ENCODE data around the gene CASP12.
"Not testable (repeated sequence)": the region's sequence is repeated elsewhere in the genome, so short reads cannot be mapped to it uniquely, and the experiment has no call there.

The CASP12 gene

DNA sequence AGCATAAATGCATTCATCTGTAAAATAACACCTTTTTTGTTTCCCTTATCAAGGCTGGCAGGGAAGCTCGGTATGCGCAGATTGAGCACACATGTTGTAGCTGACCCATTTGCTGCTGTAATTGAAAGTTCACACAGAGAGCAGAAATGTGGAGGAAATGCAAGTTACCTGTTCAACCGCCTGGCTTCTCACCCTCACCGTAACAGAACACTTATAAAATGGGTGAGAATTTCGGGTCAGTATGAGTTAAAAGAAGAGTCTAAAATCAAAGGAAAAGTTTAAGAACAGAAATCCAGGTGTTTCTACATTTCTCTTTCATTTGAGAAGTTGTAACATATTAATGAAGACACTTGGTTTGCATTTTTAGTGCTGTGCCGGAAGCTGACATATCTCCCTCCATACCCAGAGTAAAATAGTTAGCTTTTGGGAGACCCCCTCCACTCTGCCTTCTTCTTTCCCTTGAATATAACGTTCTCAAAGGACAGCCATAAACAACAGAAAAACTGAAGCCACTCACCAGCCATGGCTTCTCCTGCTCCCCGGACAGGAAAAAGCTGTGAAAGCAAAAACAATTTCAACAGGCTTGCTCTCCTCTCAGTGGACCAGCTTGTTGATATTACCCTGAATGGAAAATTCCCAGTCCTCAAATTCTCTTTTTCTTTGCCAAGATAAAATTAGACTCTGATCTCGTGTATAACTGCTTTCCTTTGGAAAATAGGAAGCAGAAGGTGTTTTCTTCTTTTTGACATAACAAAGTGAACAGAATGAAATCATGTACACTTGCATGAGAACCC lies at the start of gene CASP12:
TSS of gene CASP12 (minus strand) at position 570 of the 794 bp plus-strand sequence.
- DNase-seq = no peak

DNA sequence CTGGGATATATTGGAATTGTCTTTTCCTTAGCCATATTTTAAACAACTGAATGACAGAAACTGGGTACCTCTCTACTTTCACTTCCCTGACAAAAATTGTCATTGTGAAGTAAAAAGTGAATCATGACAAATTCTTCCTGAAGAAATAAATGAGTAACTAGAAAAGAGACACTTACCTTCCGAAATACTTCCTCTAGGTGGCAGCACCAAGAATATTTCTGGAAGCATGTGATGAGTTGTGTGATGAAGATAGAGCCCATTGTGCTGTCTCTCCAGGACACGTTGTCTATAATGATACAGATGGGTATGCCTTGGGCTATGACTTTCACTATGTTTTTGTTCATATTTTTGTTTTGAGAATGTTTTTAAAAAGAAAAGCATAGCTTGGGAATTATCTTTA lies 48.6 kb upstream of the CASP12 start:
- DNase-seq = peak; percentile 57

DNA sequence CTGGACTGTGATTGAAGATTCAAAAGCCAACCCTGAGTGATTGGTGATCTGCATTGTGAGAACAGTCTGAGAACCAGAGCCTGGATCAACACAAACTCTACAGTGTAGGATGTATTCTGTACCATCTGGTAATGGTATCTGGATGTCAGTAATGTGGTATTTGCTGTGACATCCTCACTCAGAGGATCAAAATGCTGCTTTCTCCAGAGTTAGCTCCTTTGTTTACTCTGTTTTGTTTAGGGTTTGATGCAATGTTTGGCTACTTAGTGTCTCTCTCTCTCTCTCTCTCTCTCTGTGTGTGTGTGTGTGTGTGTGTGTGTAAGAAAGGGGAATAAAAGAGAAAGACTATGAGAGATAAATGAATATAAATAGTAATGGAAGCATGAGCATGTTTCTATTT lies 45.8 kb upstream of the CASP12 start:
- DNase-seq = no peak

DNA sequence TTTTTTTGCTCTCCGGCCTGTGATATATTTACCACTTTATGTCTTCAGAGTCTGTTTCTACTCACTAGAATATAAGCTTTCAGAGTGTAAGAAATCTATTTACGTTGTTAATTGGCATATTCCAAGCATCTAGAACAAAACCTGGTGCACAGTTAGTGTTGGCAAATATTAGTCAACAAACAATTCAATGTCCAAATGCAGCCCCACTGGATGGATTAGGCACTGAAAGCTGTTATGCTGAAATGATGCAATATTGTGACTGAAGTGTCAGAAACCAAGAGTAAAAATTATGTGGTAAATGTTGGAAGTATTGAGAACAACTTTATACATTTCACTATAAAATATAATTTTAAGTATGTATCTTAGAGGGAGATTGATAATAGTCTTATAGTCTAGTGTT lies 45.3 kb upstream of the CASP12 start:
- no peak for DNase-seq

DNA sequence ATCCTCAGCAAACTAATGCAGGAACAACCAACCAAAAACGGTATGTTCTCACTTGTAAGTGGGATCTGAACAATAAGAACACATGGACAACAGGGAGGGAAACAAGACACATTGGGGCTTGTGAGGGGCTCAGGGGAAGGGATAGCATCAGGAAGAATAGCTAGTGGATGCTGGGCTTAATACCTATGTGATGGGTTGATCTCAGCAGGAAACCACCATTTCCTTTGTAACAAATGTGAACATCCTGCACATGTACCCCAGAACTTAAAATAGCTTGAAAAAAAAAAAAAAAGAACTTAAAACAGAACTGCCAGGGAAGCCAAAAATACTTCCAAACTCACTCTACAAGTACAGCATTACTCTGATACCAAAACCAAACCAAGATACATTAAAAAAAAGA lies 36.3 kb upstream of the CASP12 start:
- no peak for DNase-seq

DNA sequence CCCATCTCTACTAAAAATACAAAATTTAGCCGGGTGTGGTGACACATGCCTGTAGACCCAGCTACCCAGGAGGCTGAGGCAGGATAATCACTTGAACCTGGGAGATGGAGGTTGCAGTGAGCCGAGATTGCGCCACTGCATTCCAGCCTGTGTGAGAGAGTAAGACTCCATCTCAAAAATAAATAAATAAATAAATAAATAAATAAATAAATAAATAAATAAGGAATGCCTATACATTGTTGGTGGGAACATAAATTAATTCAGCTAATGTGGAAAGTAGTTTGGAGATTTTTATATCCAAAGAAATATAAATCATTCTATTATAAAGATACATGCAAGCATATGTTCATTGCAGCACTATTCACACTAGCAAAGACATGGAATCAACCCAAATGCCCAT lies 35.8 kb upstream of the CASP12 start:
- not testable (repeated sequence) for DNase-seq

DNA sequence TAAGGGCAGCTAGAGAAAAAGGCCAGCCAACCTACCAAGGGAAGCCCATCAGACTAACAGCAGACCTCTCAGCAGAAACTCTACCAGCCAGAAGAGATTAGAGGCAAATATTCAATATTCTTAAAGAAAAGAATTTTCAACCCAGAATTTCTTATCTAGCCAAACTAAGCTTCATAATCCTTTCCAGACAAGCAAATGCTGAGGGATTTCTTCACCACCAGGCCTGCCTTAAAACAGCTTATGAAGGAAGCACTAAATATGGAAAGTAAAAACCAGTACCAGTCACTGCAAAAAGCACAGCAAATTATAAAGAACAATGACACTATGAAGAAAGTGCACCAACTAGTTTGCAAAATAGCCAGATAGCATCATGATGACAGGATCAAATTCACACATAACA lies 30.6 kb upstream of the CASP12 start:
- DNase-seq = no peak

DNA sequence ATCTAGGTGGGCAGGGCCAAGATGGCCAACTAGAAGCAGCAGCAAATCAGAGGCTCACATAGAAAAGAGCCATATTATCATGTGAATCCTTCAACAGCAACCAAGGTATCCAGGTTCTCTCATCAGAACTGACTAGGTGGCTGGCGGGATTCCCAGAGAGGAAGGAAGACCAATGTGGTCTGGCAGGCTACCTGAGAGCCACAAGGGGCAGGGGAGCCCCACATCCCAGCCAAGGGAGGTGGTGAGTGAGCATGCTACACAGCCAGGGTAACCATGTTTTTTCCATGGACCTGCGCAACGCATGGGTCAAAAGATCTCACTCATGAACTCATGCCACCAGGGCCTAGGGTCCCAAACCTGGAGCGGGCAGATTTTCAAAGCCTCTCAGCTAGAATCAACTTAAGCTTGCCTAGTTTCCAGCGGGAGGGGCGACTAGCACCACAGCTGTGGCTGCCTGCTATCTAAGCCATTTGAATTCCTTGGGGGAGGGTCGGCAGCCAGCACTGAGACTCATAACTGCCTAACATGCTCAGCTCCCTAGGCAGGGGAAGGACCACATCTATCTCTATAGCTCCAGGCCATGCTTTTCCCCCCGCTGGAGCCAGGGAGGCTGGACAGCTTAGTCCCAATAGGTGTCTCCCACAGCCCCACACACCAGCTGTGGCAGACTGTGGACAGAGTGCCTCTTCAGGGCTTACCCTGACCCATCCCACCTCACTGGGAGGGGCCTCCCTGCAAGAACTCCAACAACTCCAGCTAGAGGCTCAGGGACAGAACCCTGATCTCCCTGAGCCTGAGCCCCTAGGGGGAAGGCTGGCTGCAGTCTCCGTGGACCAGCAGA lies 28.7 kb upstream of the CASP12 start:
- no peak for DNase-seq

DNA sequence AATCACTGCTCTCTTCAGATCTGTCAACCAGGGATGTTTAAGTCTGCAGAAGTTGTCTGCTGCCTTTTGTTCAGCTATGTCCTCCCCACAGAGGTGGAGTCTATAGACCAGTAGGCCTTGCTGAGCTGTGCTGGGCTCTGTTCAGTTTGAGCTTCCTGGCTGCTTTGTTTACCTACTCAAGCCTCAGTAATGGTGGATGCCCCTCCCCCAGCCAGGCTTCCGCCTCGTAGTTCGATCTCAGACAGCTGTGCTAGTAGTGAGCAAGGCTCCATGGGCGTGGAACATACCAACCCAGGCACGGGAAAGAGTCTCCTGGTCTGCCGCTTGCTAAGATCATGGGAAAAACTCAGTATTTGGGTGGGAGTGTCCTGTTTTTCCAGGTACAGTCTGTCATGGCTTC lies 27.6 kb upstream of the CASP12 start:
- DNase-seq = no peak

DNA sequence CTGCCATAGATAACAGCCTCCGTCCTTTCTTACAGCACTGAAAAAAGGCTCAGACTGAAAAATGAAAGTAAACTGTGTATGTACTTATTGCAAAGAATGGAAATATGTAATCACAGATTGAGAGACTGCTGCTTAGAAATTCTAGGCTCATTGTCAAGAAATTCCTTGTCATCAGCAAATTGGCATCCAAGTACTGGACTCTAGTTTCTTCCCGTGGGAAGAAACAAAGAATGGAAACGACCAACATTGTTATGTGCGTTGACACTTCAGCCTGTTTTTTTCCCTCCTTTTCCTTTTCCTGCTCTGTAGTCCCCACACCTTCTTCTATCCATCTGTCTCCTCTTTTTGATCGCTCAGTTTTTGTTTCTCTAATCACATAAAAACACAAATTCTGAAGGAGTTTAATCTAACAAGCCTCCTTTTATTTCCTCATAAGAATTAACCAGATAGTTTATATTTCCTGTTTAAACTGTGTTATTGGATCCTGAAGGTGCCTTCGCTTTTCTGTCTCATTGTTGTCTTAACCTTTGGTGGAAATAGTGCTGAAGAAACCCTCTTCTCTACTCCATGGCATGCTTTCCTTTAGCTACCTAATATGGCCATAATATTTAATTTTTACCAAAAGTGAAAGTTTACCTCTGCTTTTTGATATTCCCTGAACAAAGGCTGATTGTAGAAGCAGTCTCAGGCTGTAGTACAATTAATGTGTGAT lies 20.0 kb upstream of the CASP12 start:
- peak; percentile 76 for DNase-seq

DNA sequence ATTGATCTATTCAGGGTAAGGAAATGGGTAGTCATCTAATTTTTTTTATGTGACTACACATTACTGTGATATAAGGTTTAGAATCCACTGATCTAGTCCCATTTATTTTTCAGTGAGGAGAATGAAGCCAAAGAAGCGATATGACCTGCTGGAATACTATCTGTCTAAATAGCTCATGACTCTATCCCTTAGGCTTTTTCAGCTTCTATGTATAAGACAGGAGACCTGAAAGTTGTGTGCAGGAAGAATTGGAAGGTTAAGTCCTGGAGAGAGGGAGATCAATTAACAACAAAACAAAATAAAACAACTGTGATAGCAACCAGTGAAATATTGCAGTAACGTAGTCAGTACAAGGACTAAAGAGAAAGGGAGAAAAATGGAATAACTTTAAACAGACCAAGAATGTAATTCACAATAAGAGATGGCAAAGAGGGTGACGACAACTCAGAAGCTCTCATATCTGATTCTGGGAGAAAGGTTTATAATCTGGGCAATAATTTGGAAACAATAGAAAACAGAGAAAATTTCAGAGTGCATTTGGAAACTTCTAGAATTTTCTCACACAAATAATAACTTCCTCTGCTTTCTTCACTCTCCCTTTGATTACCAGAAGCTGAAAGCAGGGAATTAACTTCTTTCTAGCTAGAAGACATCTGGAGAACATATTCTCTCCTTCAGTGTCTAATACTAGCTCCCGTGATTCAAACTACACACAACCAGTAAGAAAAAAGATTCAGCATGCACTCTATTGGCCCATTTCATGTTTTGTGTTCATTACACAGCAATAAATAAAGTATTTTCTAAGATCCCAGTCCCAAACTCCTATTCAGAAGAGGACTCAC lies 19.2 kb upstream of the CASP12 start:
- no peak for DNase-seq

DNA sequence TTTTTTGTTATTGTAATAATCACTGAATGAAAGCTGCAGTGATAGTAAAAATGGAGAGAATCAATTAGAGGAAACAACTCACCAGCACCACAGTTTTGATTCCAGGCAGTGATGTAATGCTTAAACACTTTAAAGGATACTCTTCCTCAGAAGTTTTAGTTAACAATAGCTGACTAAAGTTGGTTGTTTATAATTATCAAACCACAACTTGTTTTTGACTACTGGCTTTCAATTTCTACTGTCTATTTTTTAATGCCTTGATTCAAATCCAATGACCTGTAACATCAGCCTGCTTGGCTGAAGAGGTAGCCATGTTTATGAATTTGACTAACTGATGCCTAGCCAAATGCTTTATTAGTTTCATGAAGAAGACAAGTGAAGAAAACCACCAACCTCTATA lies 18.2 kb upstream of the CASP12 start:
- no peak for DNase-seq

DNA sequence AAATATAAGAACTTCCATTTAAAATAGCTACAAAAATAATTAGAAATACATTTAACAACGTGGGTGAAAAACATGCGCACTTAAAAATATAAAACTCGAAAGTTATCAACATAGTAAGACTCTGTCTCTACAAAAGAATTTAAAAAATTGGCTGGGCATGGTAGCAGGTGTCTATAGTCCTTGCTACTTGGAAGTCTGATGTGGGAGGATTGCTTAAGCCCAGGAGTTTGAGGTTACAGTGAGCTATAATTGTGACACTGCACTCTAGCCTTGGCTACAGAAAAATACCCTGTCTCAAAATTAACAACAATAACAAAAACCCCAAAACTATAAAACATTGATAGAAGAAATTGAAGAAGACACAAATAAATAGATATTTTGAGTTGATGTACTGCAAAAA lies 13.8 kb upstream of the CASP12 start:
- no peak for DNase-seq

DNA sequence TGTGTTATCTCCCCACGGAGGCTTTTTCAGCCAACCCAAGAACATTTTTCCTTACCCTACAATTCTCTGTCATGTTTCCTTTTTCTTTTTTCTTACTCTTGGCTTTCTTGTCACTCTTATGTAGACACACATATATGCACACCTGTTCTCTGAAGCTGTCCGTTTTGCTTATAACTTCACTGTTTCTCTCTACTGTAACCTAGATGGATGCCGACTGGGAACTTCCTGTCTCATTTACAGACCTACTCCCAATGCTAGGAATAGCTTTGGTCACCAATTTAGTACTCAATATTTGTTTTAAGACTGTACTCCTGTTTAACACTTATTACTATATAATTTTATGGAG lies 9.9 kb upstream of the CASP12 start:
- DNase-seq = no peak

DNA sequence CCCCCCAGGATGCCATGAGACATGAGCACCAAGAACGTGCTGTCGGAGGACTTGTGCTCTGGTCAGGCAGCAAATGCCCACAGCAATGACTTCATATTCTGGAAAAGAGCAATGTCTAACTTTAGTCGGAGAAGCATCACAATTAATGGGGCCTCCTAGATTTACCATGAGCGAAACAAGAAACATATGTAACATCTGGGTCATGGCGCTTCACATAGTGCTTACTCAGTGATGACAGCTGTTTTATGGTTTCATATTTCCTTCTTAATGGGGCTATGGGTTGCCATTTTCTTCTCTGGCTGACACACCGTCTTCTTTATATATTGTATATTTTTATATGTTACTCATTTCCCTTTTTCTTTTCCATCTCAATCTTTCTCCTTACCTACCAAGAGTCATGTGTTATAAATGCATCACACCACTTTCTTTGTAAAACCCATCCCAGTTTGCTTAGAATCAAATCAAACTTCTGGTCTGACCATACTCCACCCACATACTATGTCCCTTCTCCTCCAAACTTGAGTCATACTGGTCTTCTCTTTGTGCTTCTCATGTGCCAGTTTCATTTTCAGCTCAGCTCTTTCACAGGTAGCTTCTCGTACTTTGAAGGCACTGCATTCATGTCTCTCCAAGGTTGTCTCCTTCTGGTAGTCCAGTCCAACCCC lies 9.4 kb upstream of the CASP12 start:
- peak; percentile 84 for DNase-seq

DNA sequence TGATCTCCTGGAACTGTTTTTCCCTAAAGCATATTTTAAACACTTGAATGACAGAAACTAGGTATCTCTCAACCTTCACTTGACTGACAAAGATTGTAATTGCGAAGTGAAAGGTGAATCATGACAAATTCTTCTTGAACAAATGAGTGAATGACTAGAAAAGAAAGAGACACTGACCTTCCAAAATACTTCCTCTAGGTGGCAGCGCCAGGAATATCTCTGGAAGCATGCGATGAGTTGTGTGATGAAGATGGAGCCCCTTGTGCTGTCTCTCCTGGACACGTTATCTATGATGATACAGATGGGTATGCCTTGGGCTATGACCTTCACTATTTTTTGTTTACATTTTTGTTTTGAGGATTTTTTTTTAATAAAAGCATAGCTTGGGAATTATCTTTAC lies 7.0 kb upstream of the CASP12 start:
- DNase-seq = no peak

DNA sequence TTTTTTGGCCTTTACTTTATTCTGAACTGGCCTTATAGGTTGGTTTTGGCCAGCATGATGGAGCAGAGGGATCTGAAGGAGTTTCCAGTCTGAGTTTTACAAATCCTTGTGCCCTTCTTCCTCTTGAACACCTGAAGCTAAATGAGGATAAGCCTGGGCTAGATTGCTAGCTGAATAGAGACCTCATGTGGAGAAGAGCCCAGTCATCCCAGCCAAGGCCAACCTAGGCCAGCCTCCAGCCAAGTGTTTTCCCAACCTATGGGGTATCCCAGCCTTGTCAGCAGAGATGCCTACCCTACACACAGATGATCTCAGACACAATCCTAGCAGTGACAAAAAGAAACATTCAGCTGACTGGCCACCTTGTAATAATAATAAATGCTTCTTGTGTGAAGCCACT lies 966 bp upstream of the CASP12 start:
- DNase-seq = no peak

DNA sequence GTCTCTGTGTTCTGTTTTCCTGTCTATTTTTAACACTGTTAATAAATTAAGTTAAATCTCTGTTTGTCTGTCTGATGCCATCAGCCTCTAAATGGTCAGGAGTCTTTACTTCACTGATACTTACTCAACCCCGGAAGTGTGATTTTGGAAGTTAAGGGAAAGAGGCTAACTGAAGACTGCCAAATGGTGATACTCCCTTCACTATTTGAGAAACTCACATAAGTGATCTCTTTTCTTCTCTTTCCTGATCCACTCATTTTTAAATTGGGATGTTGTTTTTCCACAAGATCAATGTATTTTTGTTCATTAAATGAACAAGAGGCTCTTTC lies 389 bp upstream of the CASP12 start:
- no peak for DNase-seq

DNA sequence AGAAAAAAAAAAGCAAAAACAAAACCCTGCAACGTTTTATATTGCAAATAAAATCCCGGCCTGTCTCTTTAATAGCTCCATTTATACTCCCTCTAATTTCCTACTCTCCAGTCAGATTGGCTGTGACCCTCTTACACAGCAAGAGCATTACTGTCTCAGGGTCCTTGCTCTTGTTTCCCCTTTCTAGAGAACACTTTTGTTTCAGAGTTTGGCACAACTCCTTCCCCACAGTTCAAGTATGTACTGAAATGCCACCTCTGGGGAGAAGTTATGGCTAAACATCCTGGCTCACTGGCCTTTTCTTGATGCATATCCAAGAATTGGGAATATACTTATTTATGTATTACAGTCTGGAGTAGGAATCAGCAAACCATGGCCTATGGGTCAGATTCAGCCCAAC lies 2.6 kb downstream of the CASP12 start:
- no peak for DNase-seq

DNA sequence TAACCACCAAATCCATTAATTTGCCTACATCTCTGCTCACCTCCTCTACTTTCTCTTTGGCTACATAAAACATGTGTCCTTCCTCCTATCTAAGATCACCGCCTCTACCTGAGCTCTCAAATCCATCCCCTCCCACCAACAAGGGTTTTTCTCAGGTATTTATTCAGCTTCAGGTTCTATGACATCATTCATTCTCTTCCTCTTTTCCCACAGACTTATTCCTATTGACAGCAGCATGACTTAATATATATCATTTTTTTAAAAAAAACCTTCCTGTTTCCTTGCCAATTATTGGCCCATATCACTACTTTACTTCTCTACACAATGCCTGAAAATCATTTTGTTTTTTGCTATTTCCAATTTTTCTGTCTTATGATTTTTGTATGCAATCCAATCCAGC lies 4.4 kb downstream of the CASP12 start:
- DNase-seq = no peak

DNA sequence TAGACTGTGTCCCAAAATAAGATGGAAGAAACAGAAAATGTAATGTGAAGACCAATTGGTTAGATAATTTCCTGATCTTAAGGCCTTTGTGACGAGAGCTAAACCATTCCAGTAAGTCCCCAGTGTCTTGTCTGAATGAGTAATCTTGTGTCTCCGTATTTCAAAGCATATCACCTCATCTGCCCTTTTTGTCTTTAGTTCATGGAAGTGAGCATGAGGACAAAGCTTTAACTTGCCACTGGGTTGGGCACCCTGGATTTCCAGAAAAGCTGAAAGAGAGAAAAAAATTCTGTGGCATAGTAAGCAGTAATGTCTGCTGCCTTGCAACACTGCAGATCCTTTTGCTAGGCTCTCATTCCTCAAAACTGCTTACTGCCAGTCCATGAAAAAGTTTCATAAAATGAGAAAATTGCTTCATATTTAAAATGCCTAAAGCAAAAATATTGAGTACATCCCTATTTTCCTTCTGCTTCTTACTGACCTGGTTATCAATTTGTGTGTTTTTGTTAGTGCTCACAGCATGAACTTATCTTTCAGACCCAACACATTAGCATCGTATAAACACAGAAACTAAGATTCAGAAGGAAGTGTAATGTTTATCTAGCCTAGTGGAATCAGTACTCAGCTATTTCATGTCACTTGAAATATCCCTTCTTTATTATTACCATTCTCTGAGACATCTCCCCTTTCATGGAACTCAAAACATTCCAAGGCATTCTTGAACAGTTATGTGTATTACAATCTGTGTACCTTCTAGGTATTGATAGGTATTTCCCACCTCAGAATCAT lies 5.3 kb downstream of the CASP12 start:
- peak; percentile 20 for DNase-seq

DNA sequence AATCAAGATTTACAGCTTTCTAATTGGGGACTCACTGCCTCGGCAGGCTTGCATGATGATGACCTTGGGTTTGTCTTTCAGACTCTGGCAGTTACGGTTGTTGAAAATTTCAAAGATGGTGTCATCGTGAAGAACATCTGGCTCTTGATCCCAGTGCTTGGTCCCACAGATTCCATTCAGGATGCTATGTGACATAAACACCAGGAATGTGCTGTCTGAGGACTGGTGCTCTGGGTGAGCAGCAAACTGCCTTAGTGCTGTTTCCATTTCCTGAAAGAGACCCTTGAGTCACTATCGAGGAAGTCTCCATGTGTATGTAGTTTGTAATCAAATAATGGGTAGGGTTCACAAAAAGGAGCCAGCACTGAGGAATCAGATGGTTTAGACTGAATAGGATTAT lies 7.1 kb downstream of the CASP12 start:
- peak; percentile 71 for DNase-seq
